Common myeloid progenitor, CD34-positive (primary cell): Measurements from ENCODE around the gene TEX29.

Experiments used
- CTCF ChIA-PET: fragments of 350-600 bp; sonication (Branson Sonifier 250); formaldehyde crosslinking; loops from one replicate; lab custom pipeline; 2021; ENCODE audit warnings: antibody characterized with exemption; lab: Charles Lee
- POLR2A ChIA-PET: fragments of 350-600 bp; sonication (Branson Sonifier 250); formaldehyde crosslinking; loops from one replicate; lab custom pipeline; 2021; ENCODE audit warnings: antibody characterized with exemption; lab: Charles Lee
- DNase-seq, 3 donors: peaks; one replicate each; pipeline versions ENCODE4 v3.0.0 to v3.0.0-alpha.2; 2013
- H3K27ac ChIP-seq, 2 experiments: 1 replicate in 1 of 2; 2 replicates in 1 of 2; pipeline ENCODE4 v1.7.0; 2013; ENCODE audit warnings: inconsistent platforms in 2 of 2, low read length in 2 of 2, mild to moderate bottlenecking in 2 of 2, low read depth in 1 of 2, moderate library complexity in 1 of 2; ENCODE audit not compliant: severe bottlenecking in 2 of 2, insufficient read depth in 1 of 2, poor library complexity in 1 of 2
- H3K27me3 ChIP-seq, 5 experiments: replicated peaks in 2 of 5; 1 replicate in 3 of 5; 2 replicates in 2 of 5; pipeline versions ENCODE4 v1.6.1 to v1.7.0; 2013; ENCODE audit warnings: low read length in 4 of 5, mild to moderate bottlenecking in 2 of 5, moderate library complexity in 2 of 5, inconsistent platforms in 1 of 5; ENCODE audit not compliant: insufficient read depth in 5 of 5, control insufficient read depth in 4 of 5
- H3K36me3 ChIP-seq, 4 experiments: 1 replicate in 2 of 4; 2 replicates in 2 of 4; pipeline versions ENCODE4 v1.6.1 to v1.7.0; 2013; ENCODE audit warnings: low read length in 3 of 4, control low read depth in 1 of 4, mild to moderate bottlenecking in 1 of 4; ENCODE audit not compliant: control insufficient read depth in 4 of 4, insufficient read depth in 4 of 4
- H3K4me1 ChIP-seq, 4 experiments: 1 replicate in 3 of 4; 2 replicates in 1 of 4; pipeline versions ENCODE4 v1.6.1 to v1.7.1; 2013; ENCODE audit warnings: low read length in 3 of 4, mild to moderate bottlenecking in 3 of 4, control low read depth in 1 of 4, inconsistent platforms in 1 of 4, moderate library complexity in 1 of 4; ENCODE audit not compliant: control insufficient read depth in 4 of 4, insufficient read depth in 4 of 4; ENCODE audit errors: control extremely low read depth in 1 of 4
- H3K4me3 ChIP-seq, 7 experiments: 1 replicate in 4 of 7; 2 replicates in 3 of 7; pipeline versions ENCODE4 v1.5.1 to v1.7.0; 2013; ENCODE audit warnings: mild to moderate bottlenecking in 7 of 7, low read length in 6 of 7, moderate library complexity in 6 of 7, inconsistent platforms in 2 of 7, low read depth in 2 of 7, control low read depth in 1 of 7; ENCODE audit not compliant: insufficient read depth in 4 of 7, control insufficient read depth in 1 of 7; ENCODE audit errors: extremely low read depth in 1 of 7
- H3K9me3 ChIP-seq, 5 experiments: 1 replicate in 4 of 5; 2 replicates in 1 of 5; pipeline versions ENCODE4 v1.6.1 to v1.7.1; 2013; ENCODE audit warnings: low read length in 4 of 5, mild to moderate bottlenecking in 2 of 5, inconsistent platforms in 1 of 5, low read depth in 1 of 5, moderate library complexity in 1 of 5; ENCODE audit not compliant: control insufficient read depth in 4 of 5, insufficient read depth in 2 of 5; ENCODE audit errors: control extremely low read depth in 1 of 5
- WGBS: methylation state at CpG from one replicate; pipeline ENCODE4 v1.1.5; 2013; ENCODE audit not compliant: insufficient coverage; 5-methylcytosine and 5-hydroxymethylcytosine counted together

The TEX29 gene

DNA sequence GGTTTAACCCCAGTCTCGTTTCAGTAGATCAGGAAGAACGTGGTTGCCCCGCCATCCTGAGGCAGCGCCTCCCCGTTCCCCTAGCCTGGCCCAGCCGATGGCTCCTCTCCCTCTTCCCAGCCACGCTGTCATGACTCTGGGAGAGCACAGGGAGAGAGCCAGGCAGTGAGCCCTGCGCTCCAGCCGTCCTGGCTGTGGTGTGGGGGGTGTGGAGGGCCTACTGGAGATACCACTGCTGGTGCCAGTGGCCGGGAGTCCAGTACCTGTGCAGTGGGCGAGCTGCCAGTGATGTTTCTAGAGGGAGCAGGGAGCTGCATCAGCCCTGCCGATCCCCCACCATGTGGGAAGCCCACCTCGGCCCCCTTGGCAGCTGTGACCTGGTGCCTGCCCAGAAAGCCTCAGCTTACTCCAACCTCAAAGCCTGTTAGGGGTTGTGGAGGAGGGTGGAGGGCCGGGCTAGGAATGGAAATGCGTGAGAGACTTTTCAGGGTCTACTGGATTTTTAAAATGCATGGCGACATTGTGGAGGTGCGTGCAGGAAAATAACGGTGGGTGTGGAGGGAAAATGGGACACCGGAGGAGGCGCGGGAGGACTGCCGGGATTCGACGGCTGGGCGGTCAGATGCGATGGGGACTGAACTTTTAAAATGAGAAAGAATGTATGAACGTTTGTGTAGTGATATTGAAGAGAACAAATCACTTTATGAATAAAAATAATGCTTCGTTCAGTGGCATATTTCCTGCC is 4.9 kb downstream of the TEX29 start:
- H3K36me3 ChIP-seq: no peaks in the 10 kb centered on the region
- DNase-seq: no peak
- ChIA-PET POLR2A (no interaction called here), CTCF (no interaction called here)
- no peak overlapping the region for H3K4me3 ChIP-seq
- peaks cover 0 to 20% (median 3%) of the 10 kb centered on the region in 5 experiments for H3K27me3 ChIP-seq
- H3K27ac ChIP-seq: no peak overlapping the region
- no peaks in the 10 kb centered on the region for H3K9me3 ChIP-seq
- no peaks in the 10 kb centered on the region for H3K4me1 ChIP-seq
- WGBS: 94% methylated on average over 19 of the region's 28 CpGs

DNA sequence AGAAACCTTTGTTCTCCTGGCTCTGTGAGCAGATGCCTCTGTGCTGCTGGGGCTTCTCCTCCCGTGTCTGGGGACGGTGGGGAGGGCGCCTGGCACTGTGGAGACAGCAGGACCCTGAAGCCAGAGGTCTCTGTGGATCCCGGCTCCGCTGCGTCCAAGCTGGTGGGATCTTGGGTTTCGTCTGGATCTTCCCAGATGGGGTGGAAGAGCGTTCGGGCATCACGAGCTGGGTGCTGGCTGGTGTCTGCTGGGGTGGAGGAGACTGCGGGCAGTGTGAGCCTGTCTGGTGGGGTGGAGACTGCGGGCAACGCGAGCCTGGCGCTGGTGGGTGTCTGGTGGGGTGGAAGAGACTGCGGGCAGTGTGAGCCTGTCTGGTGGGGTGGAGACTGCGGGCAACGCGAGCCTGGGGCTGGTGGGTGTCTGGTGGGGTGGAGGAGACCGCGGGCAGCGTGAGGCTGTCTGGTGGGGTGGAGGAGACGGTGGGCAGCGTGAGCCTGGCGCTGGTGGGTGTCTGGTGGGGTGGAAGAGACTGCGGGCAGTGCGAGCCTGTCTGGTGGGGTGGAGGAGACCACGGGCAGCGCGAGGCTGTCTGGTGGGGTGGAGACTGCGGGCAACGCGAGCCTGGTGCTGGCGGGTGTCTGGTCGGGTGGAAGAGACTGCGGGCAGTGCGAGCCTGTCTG is 5.6 kb downstream of the TEX29 start:
- no peak overlapping the region for H3K27ac ChIP-seq
- WGBS: 96% methylated on average over 20 of the region's 37 CpGs
- ChIA-PET CTCF (no interaction called here), POLR2A (no interaction called here)
- no peak overlapping the region for H3K4me3 ChIP-seq
- no peak for DNase-seq
- no peaks in the 10 kb centered on the region for H3K9me3 ChIP-seq
- no peaks in the 10 kb centered on the region for H3K4me1 ChIP-seq
- H3K36me3 ChIP-seq: no peaks in the 10 kb centered on the region
- peaks cover 0 to 20% (median 3%) of the 10 kb centered on the region in 5 experiments for H3K27me3 ChIP-seq

DNA sequence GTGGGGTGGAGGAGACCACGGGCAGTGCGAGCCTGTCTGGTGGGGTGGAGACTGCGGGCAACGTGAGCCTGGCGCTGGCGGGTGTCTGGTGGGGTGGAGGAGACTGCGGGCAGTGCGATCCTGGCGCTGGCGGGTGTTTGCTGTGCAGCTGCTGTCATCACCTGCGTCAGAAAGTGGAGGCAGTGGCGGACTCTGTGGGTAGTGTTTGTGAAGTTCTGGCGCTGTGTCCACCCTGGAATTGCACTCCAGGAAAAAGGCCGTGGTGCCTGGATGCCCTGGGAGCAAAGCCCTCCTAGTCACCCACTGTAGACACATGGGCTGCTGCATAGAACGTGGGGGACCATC is 6.2 kb downstream of the TEX29 start:
- no peak overlapping the region for H3K4me3 ChIP-seq
- WGBS: 96% methylated on average over 14 of the region's 15 CpGs
- POLR2A ChIA-PET: no interaction called here
- H3K27ac ChIP-seq: no peak overlapping the region
- H3K27me3 ChIP-seq: peaks cover 0 to 20% (median 3%) of the 10 kb centered on the region in 5 experiments
- no peaks in the 10 kb centered on the region for H3K9me3 ChIP-seq
- H3K36me3 ChIP-seq: no peaks in the 10 kb centered on the region
- H3K4me1 ChIP-seq: no peaks in the 10 kb centered on the region
- no peak for DNase-seq
- CTCF ChIA-PET: no interaction called here

DNA sequence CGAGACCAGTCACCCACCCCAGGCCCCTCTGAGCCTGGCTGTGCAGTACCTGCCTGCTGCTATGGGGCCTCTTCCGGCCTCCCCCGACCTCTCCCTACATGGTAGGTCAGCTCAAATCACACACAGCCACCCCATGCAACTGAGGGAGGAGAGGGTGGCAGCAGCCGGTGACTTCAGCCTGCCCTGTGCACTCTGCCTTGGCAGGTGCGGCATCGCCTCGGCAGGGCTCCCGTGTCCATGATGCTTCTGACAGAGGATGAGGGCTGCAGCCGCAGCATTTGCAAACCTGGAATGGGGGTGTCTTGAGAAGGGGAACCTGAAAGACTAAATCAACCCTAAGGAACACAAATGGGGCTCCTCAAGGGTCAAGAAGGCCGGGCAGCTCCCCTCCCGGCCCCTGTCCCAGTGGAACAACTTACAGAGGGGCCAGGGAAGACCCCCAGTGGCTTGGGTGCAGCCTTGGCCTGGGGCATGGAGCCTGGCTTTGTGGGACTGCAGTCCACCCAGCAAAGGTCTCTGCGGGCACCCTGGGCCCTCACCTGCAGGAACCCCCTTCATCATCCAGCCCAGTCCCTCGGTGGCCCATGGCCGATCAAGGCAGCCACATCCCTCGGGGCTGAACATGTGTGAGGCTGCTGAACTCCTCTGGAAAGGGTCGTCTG is 6.7 kb downstream of the TEX29 start:
- WGBS: 96% methylated on average over 12 of the region's 16 CpGs
- H3K27me3 ChIP-seq: peaks cover 0 to 17% (median 3%) of the 10 kb centered on the region in 5 experiments
- no peak overlapping the region for H3K4me3 ChIP-seq
- H3K36me3 ChIP-seq: no peaks in the 10 kb centered on the region
- no peak overlapping the region for H3K27ac ChIP-seq
- DNase-seq: no peak
- ChIA-PET POLR2A (no interaction called here), CTCF (no interaction called here)
- no peaks in the 10 kb centered on the region for H3K4me1 ChIP-seq
- no peaks in the 10 kb centered on the region for H3K9me3 ChIP-seq

DNA sequence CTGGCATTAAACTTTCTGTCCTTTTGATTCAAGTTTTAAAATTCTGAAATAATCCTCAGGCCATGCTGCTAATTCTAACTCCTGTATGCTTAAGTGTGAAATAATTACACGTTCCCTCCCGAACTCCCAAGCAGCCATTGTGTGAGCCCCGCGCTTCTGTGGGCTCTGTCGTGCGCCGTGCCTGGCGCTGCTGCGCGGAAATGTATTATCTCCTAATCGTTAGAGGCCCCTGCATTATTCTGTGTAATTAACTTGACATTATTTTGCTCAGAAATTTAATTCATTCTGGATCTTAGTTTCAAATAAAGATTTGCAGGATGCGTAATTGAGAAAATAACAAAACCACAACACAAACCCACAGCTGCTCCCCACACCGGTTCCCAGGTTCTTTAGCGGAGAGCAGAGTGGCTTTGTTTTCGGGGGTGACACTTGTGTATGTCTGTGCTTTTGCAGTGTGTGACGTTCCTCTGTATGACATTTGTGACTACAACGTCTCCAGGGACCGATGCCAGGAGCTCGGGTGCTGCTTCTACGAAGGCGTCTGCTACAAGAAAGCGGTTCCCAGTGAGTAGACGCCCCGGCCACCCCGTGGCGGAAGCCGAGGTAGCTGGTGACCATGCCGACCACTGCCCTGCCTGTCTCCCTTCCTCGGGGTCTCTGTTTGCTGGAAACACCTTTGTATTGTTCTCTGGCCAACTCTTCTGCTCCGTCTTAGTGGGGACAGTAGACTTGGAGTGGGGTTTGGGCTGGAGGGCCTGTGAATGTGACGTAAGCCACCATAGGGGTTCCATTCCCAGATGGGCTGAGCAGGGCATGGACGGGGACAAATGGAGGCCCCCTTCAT is 7.5 kb downstream of the TEX29 start:
- Histone ChIP-seq H3K4me1 (no peaks in the 10 kb centered on the region), H3K4me3 (no peak overlapping the region), H3K27ac (no peak overlapping the region), H3K36me3 (no peaks in the 10 kb centered on the region), H3K27me3 (peaks cover 0 to 14% (median 3%) of the 10 kb centered on the region in 5 experiments), H3K9me3 (peaks cover 0 to 2% (median 1%) of the 10 kb centered on the region in 5 experiments)
- CTCF ChIA-PET: no interaction called here
- DNase-seq: no peak
- POLR2A ChIA-PET: no interaction called here
- 97% methylated on average over 22 of the region's 32 CpGs for WGBS

DNA sequence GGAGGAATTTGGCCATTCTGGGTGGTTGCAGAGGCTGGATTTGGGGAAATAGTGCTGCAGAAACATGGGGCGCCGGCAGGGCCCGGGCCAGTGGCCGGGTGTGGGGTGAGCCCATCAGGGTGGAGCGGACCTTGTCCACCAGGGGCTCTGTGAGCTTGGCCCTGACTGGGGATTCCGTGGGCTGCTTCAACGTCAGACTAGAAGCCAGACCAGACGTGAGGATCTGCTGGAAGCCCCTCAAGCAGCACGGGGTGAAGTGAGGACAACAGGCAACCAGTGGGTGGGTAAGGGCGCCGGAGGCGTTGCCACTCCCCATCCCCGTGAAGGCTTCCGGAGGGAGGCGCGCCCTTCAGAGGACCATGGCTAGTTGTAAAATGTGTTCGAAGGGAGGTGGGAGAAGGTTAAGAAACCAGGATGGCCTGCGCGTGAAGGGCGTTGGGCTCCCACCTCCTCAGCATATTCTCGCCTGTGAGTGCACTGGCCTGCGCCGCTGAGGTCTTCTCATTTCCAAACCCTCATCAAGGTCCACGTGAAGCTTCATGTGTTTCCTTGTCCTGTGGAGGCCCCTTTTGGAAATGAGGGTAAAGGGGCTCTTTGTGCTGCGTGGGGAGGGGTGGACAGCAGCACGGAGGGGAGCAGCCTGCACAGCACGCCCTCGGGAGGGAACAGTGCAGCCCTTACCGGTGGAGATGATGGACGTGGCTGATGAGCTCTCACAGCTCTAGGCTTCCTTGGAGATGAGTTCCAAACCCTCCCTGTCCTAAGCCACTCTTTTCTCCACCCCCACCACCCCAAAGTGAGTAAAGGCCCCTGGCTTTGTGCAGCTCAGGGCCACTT is 8.3 kb downstream of the TEX29 start:
- ChIA-PET CTCF (no interaction called here), POLR2A (no interaction called here)
- peaks cover 0 to 6% (median 1%) of the 10 kb centered on the region in 5 experiments for H3K9me3 ChIP-seq
- H3K36me3 ChIP-seq: no peaks in the 10 kb centered on the region
- no peak overlapping the region for H3K27ac ChIP-seq
- DNase-seq: no peak
- 93% methylated on average over 26 of the region's 30 CpGs for WGBS
- peaks cover 0 to 14% (median 3%) of the 10 kb centered on the region in 5 experiments for H3K27me3 ChIP-seq
- H3K4me3 ChIP-seq: no peak overlapping the region
- H3K4me1 ChIP-seq: no peaks in the 10 kb centered on the region
